GM18951 (cell line): ENCODE measurements around the gene SLC29A4.
"Not testable (repeated sequence)": the region's sequence is repeated elsewhere in the genome, so short reads cannot be mapped to it uniquely, and the experiment has no call there.

Experiments used
- POLR2A ChIP-seq: IDR thresholded peaks from 4 replicates; pipeline ENCODE4 v1.6.1; 2011; ENCODE audit warnings: mild to moderate bottlenecking; ENCODE audit not compliant: insufficient read length, insufficient read depth; ENCODE audit errors: extremely low read depth
- in situ Hi-C: fragments of 300-500 bp; cut with MboI; formaldehyde crosslinking; loops from one replicate; pipeline ENCODE4 v1.12.0; 2022; ENCODE audit warnings: low sequenced_read_pairs, mixed read lengths, inconsistent platforms; ENCODE audit not compliant: unreplicated experiment

Gene SLC29A4

DNA sequence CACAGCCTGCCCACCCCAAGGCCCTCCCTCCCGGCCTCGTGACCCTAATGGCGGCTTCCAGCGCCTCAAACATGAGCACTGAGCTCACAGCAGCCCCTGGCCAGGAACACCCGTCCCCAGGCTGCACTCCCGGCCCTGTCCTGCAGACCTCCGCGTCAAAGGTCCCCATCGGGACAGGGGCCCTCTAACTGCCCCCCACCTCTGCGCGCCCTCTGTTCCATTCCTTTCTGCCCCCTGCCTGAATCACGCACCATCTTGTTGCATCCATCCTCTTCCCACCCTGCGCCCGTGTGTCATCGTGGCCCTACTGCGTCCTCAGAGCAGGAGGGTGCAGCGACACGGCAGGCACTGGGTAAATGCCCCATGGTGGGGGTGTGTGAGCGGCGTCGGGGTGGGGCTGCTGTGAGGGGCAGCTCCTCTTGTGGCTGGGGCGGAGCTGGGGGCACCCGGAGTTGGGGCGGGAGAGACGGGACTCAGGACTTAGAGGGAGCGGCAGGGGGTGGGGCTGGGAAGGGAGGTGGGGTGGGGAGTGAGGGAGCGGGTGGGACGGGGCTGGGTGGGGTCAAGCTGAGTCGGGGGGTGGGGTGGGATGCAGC lies 13.4 kb downstream of the SLC29A4 start:
- in situ Hi-C loops, result no loop called here
- no peak for TF ChIP-seq POLR2A

DNA sequence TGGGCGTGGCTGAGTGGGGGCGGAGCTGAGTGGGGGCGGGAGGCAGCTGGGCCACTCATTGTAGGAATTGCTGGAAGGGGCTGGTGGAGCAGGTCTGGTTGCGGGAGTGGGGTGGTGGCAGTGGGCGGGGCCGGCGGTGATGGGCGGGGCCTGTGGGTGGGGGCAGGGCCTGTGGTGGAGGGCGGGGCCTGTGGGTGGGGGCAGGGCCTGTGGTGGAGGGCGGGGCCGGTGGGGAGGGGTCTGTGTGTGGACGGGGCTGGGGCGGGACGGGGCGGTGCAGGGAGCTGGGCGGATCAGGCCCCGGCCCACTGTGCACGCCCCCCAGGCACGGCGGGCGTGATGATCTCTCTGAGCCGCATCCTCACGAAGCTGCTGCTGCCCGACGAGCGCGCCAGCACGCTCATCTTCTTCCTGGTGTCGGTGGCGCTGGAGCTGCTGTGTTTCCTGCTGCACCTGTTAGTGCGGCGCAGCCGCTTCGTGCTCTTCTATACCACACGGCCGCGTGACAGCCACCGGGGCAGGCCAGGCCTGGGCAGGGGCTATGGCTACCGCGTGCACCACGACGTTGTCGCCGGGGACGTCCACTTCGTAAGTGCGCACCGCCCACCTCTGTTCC lies 14.0 kb downstream of the SLC29A4 start:
- in situ Hi-C loops, result no loop called here
- TF ChIP-seq POLR2A, result no peak

DNA sequence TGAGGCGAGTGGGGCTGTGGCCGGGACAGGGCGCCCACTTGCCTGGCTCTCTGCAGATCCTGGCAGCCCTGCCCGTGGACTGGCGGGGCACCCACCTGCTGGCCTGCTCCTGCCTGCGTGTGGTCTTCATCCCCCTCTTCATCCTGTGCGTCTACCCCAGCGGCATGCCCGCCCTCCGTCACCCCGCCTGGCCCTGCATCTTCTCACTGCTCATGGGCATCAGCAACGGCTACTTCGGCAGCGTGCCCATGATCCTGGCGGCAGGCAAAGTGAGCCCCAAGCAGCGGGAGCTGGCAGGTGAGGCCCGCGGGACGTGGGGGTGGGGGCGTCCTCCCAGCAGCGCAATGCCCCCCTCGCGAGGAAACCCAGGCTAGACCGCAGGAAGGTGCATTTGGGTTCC lies 17.6 kb downstream of the SLC29A4 start:
- no peak for TF ChIP-seq POLR2A
- in situ Hi-C loops, result no loop called here

DNA sequence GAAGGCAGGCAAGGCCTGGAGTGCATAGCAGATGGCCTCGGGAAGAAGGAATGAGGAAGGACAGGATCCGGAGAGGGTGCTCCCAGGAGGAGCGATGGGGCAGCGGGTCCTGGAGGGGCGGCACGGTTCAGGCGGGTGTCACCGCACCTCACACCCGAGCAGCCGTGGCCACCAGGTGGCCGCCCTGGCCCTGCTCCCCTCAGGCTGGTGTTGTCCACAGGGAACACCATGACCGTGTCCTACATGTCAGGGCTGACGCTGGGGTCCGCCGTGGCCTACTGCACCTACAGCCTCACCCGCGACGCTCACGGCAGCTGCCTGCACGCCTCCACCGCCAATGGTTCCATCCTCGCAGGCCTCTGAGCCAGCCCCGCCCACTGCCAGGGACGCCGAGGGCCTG lies 19.8 kb downstream of the SLC29A4 start:
- TF ChIP-seq POLR2A, result no peak

DNA sequence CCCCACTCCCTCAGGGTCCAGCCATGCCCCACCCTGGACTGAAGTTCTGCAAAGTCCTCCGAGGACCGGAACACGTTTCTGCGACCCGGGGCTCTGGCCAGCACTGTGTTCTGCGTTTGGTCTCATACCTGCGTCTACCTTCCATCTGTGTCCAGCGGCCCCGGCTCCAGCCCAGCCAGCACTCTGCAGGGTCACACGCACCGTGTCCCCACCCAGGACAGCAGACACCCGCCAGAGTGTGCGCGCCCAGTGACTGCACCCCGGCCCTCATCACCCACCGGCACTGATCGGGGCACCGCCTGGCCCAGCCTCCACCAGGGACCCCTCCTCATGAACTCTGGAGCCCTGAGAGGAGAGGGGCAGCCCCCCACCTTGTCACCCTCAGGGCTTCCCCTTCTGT lies 20.3 kb downstream of the SLC29A4 start:
- in situ Hi-C loops, result no loop called here
- TF ChIP-seq POLR2A, result no peak

More for the DNA sequence above, 19.8 kb downstream of the SLC29A4 start:
- in situ Hi-C loops, result no loop called here

DNA sequence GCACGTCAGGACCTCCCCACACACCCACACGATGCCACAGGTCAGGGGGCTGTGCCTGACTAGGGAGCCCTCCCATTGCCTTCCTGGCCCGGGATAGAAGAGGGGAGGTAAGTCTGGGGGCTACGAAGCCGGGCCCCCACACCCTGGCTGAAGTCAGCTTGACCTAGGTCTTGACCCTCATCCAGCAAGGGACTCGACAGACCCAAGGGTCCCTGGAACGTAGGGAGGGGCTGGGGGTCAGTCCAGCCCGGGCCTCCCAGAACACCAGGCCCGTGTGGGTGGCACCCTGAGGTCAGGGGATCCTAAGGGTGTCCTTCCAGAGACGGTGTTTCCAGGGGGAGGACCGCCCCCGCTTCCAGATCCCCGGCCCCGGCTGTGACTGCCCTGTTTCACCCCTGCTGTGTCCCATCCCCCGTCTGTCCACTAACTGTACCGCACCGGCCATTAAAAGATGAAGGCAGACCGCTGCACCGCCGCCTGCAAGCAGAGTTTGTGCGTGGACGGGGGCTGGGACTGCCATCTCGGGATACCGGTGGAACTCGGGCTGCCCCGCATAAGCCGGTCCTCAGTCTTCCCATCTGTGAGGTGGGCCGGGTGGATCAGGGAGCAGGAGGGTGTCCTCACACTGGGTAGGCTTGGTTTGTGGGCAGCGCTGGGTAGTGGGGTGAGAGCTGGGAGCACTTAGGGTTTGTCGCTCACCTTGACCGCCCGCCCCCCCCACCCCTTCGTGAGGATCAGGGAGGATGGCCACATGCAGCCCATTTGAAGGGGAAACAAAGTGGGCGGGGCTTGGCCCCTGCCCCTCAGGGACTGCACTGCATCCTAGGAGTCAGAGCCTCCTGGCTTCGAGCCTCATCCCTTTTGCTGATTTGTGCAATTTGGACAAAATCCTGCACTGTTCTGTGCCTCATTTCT lies 21.1 kb downstream of the SLC29A4 start:
- in situ Hi-C loops, result no loop called here
- no peak for TF ChIP-seq POLR2A

DNA sequence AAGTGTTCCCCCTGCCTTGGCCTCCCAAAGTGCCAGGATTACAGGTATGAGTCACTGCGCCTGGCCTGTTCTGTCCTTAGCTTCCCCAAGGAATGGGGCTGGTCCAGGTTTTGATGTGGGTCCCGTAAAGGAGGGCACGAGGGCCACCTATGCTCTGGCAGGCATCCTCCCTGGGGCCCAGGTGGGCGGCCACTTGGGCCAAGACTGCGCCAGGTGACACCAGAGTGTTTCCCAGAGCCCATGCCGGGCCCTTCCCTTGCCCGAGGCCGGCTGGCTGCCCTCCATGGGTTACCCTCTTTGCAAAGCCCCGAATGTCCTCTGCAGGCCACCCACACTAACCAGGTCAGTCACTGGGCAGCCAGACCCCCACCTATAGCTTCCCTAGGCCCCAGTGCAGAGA lies 22.3 kb downstream of the SLC29A4 start:
- in situ Hi-C loops, result not testable (repeated sequence)

DNA sequence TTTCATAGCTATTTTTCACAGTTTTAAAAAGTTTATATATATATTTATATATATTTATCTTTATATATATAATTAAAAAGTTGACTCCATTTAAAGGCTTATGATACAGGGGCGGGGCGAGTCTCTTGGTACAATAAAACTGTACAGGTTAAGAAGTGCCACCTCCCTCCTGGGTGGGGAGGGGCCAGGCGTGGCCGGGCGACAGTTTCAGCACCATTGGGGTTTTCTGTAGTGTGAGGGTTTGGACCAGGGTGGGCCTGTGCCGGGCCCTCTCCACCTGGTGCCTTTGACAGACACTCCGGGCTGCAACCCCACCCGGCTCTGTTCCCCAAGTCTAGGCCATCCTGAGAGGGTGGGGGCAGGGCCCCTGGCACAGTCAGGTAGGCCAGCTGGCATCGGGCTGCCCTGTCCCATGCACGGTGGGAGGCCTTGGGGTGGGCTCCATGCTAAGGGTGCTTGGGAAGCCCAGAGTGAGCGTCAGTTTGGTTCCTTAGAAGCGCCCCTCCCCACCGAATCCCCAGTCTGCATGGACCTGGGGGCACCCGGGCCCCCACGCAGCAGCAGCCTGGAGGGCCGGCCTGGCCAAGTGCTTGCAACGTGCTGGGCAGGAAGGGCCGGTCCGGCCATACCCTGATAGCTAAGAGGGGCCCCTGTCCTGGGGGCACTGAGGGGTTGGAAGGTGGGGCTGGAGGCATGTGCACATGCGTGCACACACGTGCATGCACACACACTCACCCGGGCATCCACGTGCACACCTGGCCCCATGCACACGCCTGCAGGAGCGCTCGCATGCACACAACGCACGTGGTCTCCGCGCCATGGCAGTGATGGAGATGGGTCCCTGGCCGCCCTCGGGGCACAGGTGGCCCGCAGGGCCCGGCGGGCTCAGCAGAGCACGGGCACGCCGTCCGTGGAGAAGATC lies 24.7 kb downstream of the SLC29A4 start:
- in situ Hi-C loops, result not testable (repeated sequence)

DNA sequence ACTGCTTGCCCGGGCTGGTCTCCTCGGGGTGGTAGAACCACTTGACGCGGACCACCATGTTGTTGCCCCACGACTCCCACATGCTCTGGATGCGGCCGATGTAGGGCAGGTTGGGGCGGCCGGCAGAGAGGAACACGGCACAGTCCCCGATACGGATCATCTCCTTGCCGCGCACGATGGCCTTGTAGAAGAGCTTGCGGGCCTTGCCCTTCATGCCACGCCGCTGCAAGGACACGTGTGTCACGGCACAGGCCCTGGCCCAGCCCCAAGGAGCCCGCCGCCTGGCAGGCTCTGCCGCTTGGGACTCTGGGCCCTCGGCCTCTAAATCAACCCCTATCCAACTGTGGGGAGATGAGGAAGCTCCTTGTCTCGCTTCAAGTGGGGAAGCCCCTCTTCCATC lies 26.4 kb downstream of the SLC29A4 start:
- in situ Hi-C loops, result no loop called here
- TF ChIP-seq POLR2A, result no peak

DNA sequence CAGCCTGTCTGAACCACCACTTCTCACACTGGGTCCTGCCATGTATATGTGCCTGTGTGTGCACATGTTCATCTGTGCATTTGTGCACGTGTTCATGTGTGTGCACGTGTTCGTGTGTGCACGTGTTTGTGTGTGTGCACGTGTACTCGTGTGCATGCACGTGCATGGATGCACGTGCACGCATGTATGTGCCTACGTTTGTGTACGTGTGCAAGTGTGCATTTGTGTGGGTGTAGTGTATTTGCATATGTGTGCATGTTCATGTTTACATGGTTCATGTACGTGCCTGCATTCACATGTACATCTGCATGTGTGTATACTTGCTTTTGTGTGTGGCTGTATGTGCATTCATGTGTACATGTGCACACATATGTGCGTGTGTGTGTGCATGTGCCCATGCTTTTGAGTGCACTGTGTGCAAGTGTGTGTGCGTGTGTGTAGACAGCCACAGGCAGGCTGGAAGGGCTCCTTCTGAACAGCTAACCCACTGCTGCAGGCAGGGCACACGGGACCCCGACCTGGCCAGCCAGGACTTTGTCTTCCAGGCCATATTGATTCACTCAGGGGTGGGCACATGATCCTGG lies 28.2 kb downstream of the SLC29A4 start:
- no peak for TF ChIP-seq POLR2A
- in situ Hi-C loops, result no loop called here

DNA sequence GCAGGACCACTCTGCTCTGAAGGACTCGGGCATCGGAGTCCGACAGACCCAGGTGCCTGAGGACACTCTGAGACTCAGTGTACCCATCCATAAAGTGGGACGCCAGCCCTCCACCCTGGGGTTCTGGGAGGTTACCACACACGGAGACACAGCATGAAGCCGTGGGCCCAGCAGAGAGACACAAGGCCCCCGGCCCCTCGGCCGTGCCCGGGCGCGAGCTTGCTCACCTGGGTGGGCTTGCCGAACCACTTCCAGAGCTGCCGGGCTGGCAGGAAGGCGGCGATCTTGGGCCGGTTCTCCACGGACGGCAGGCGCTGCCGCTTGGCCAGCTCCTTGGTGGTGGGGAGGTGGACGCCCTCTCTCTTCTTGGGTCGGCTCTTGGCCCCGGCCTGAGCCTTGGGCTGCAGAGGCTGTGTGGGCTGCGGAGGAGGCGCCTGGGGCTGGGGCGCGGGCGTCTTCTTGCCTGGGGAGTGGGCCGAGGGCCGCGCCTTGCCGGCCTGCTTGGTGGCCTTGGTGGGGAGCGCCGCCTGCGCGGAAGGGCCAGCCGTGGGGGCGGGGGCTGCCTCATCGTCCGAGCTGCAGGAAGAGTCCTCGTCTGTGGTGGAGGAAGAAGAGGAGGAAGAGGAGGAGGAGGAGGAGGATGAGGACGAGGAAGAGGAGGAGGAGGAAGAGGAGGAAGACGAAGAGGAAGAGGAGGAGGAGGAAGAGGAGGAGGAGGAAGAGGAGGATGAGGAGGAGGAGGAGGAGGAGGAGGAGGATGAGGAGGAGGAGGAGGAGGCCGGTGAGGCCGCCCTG lies 29.7 kb downstream of the SLC29A4 start:
- in situ Hi-C loops, result not testable (repeated sequence)

DNA sequence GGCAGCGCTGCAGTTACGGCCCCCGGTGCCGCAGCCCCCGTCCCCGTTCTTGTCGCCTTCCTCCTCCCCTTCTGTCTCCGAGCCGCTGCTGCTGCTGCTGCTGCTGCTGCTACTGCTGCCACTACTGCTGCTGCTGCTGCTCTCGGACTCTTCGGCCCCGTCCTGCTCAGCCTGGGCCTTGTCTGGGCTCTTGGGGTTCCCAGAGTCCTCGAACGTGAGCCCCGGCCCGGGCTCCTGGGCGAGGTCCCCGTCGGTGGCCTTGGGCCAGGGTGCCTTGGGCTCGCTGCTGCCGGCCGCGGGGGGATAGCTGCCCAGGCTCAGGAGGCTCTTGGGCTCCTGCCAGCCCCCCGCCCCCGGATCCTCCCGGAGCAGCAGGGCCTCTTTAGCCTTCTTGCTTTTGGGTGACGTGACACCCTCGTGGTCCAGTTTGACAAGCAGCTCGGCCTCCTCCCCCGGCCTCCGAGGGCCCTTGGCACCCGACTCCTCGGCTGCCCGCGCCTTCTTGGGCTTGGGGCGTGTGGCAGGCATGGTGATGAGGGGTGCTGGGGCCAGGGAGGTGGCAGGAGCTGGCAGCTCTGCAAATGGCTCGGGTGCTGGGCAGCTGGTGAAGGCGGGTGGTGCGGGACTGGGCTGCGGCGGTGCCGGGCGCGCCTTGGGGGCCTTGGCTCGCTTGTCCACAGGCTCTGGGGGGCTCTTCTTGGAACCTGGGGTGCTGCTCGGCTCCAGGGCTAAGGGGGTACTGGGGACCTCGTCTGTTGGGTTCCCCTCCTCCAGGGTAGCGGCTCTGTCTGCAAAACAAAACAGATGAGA lies 30.5 kb downstream of the SLC29A4 start:
- in situ Hi-C loops, result not testable (repeated sequence)
